HG03558 (cell line): ENCODE data around the gene C6orf15.

Source experiments
- ATAC-seq: cut with Tn5 transposase; IDR thresholded peaks from one replicate; pipeline ENCODE4 v1.9.1; 2021; ENCODE audit warnings: moderate number of reproducible peaks; ENCODE audit not compliant: unreplicated experiment; ENCODE audit errors: extremely low read depth

Gene C6orf15

DNA sequence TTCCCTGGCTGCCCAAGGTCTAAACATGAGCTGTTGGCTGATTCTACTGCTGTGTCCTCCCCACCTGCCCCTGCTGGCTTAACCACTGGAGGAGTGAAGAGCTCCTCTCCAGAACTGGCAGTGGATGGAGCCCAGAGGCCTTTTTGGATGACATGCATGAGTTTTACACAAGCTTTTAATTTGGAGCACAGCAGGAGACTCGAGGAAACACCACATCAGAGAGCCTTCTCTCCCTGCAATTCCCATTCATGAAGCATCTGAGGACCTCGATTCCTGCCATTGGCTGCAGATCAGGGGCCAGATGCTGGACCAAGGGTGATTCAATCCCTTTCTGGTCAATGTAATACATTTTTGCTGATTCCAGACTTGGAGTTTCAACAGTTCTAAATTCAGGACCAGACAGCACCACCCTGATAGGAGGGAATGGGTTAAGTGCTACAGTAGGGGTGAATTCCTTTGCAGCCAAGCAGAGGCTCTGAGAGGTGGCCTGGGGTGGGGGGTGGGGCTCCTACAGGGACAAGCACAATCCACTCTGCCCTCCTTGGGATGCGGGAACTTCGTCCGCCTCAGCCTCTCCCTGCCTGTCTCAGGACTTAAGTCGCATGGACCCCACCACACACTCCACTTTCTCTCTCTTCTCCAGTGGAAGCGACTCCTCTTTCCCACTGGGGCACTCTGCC lies 1.6 kb upstream of the C6orf15 start:
- ATAC-seq = no peak

GRCh38 chr6:31111712-31112111 lies 663 bp downstream of the C6orf15 start:
- ATAC-seq = no peak

DNA sequence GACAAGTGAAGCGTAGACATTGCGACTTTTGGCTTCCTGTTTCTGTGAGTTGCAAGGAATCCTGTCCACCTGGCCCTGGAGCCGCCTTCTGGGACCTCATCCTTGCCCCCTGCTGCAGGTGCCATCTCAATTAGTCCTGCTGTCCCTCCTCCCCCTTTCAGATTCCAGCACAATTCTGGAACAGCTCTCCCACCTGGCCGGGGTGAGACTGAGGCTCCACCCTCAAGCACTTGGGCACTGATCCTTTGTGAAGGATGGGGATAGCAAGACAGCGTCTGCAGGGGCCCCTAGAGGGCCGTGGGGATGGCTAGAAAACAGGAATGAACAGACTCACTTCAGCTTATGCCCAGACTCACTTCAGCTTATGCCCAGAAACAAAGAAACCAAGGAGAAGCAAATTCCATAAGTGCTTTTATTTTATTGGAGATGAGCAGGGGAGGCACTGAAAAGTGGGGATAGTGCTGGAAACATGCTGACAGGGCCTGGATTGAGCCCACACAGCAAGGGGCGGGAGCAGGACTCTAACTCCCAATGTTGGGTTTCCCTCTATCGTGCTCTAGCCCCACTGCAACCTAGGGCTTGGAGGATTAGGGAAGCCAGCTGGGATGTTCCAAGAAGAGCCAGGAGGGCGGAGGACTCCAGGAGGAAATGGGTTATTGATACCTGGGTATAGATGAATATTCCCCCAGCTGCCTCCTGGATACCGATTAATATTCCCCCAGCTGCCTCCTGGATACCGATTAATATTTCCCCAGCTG lies 1.4 kb downstream of the C6orf15 start:
- ATAC-seq = no peak

DNA sequence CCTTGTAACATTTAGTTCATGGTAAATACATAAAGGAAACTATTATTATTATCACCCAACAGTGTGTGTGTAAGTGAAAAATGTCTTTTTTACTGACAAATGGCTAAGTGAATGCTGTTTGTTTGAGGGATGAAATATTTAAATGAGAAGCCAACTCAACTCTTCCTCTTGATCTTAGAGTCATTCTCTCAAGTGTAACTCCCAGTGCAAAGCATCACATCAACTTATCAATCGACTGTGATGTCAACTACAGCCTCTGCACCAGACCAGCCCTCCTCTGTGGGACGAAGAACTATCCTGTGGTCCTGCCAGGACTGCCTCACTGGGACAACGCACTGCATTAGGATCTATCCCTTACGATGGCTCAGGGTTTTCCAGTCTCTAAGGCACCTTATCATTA lies 5.3 kb downstream of the C6orf15 start:
- no peak for ATAC-seq

GRCh38 chr6:31103136-31103535 lies 9.2 kb downstream of the C6orf15 start:
- no peak for ATAC-seq

DNA sequence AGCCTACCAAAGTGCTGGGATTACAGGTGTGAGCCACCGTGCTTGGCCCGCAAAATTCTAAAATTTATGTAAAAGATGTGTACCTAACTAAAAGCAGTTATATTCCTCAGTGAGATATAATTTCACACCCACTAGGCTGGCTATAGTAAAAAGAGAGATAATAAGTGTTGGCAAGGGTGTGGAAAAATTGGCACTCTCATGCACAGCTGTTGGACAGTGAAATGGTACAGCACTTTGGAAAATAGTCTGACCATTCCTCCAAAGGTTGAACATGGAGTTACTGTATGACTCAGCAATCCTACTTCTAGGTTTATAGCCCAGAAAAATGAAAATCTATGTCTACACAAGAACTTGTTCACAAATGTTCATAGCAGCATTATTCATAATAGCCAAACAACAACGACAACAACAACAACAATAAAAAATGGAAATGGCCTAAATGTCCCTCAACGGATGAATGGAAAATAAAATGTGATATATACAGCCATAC lies 13.9 kb downstream of the C6orf15 start:
- no peak for ATAC-seq

DNA sequence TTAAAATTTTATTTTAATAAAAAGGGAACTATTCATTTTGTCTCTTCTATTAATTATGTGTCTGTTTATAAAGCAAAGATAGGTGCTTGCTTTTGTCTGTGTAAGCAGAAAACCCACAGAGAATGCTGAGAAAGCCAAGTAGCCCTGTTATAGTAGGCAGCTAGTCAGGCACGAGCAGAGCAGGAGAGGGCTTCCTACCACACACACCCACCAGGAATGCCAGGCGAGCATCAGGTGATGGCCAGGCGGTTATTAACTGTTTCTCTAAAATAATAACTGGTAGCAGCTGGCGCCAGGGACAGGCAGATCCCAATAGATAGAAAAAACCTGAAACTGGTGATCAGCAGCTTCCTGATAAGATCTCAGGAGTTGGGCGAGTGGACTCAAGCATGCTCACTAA lies 15.7 kb downstream of the C6orf15 start:
- no peak for ATAC-seq

DNA sequence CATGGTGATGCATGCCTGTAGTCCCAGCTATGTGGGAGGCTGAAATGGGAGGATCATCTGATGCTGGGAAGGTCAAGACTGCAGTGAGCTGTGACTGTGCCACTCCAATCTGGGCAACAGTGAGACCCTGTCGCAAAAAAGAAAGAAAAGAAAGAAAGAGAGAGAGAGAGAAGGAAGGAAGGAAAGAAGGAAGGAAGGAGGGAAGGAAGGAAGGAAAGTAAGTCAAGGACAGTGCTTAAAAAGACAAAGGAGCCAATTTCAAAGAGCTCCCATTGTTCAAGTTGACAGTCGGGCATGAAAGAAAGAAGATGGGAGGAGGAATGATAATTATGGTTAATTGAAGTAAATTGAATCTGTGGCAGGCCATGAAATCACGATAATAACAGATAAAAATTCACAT lies 16.2 kb downstream of the C6orf15 start:
- no peak for ATAC-seq

DNA sequence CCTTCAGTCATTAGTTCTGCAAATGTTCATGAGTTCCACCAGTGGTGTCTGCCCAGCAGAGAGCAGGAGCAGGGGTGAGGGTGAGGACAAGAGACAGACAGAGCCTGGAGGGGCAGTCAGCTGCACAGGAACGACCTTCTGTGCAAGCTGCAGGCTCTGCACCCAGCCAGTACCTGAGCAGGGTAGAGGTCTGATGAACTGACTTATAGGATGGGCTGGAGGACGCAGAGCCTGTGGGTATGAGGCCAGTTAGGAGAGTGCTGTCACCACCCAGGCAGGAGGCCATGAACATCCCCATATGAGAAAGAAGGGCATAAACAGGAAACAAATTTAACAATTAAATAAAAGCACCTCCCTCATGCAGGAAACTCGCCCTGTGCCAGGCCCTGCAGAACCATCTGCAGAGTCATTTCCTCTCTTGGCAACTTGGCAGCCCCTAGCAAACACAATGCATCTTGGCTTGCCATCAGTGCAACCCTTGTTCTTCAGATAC lies 17.9 kb downstream of the C6orf15 start:
- no peak for ATAC-seq

GRCh38 chr6:31092769-31093505 lies 19.4 kb downstream of the C6orf15 start:
- no peak for ATAC-seq

DNA sequence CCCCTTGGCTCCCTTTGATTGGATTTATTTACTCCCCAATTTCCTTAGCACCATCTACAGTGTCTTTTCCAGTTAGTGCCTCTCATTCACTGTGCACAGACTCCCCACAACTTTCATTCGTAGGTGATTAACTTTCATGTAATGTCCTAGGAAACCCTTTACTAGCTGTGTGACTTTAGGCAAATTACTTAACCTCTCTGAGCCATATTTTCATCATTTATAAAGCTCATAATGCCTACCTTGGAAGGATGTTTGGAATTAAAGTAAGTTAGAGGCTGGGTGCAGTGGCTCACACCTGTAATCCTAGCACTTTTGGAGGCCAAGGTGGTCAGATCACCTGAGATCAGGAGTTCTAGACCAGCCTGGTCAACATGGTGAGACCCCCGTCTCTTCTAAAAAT lies 20.1 kb downstream of the C6orf15 start:
- no peak for ATAC-seq

- no peak for ATAC-seq
Observed at GRCh38 chr6:31091680-31092079, 20.7 kb downstream of the C6orf15 start.

- ATAC-seq = no peak
Observed at GRCh38 chr6:31090973-31091364, 21.4 kb downstream of the C6orf15 start.

- ATAC-seq = no peak
Observed at GRCh38 chr6:31090275-31090972, 22.0 kb downstream of the C6orf15 start.

DNA sequence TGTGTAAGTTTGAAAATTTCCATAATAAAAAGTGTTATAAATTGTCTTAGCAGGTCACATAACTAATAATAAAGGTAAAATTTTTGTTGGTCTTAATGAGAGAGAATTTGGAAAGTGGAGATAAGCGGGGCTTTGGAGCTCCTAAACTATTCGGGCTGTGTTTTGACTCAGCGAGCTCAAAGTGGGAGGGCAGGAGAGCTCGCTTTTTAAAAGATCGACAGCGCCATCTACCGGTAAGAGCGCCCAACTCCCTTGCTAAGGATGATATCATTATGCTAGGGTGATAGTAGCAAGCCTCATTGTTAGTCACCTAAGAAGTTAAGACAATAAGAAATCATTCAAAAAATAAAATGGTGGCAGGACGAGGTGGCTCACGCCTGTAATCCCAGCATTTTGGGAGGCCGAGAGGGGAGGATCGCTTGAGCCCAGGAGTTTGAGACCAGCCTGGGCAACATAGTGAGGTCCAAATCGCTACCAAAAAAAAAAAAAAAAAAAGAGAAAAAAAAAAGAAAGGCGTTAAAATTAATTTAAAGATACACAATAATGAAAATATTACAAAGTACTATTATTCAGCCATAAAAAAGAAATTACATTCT lies 24.8 kb downstream of the C6orf15 start:
- no peak for ATAC-seq

DNA sequence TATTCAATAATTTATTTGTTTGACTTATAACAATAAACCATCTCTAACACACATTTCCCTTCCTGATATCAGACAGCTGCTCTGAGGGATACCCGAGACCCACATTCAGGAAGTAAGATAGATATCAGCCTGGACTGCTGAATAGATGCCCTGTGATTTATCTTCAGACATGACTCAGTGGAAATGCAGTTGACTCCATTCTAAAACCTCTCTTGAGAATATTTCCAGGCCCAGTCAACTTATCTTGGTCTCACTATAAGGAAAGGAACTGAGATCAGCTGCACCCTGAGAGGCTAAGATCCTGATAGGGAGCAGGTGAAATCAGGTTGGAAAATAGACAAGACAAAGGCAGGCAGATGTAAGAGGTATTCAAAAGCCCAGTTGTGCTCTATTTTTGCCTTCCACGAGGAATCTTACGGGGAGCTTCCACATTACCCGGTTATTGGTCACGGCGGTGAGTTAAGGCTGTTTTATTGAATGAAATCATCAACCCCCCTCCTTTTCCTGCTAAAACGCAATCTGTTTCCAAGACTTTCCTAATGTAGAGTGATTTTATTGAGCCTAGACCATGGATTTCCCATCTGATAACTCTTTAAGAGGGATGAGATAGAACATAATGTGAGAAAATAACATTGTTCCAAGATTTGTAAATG lies 25.5 kb downstream of the C6orf15 start:
- ATAC-seq = no peak

DNA sequence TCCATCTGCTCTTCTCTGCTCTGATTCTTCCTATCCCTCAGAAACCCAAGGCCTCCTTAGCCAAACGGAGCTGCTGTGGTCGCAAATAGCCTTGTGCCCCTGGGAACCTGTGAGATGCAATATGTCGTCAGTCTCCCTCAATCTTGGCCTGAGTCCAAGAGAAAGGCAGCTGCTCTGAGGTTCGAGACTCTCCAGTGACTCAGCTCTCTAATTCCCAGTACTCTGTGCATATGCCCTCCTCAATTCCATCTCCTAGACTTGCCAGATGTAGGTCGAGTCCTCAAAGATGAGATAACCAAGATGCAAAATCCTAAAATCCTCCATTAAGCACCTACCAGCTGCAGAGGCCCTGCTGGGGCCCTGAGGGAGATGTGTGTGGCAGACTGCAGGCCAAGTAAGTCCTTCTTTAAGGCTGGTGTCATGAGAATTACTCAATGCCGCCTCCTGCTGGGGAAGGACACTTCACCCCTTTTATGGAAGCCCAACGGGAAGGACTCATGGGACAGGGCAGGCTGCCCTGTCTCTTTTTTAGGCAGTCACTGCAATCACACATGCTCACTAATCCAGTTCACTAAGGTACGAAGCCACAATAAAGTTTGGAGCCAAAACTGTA lies 28.5 kb downstream of the C6orf15 start:
- no peak for ATAC-seq

GRCh38 chr6:31081872-31082271 lies 30.5 kb downstream of the C6orf15 start:
- no peak for ATAC-seq

DNA sequence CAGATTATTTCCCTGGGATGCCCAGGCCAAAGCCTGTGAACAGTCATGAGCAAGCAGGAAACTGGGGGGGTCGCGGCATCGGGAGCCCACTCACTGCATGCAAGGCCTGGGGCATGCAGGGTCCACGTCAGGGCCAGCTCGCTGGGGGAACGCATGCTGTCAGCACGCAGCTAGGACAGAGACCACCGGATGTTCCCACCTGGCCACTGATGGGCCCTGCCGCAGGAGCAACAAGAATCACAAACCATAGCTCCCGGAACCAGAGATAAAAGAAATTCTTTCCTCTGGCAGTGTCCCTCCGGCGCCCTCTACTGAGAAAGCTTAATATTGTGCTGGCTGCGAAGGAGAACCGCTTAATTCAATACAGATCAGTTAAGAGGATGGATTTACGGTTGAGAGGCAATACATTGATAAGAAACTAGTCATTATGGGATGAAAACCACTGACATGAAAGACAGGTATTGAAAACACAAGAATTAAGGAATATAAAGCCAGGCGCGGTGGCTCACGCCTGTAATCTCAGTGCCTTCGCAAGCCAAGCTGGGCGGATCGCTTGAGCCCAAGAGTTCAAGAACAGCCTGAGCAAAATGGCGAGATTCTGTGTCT lies 32.6 kb downstream of the C6orf15 start:
- no peak for ATAC-seq
